Measurements from ENCODE around the gene MEIS2.

MEIS2 gene

GRCh38 chr15:37100109-37100965, at the start of gene MEIS2:
TSS of gene MEIS2 (minus strand) at chr15:37100549. CDS start at chr15:37099466, 1,083 bp downstream.
- peak; percentile 96 for DNase-seq (ENCODE audit: low read depth)

GRCh38 chr15:37149146-37149545, 48.8 kb upstream of the MEIS2 start:
- DNase-seq (ENCODE audit: low read depth): peak; percentile 12

- no peak for DNase-seq (ENCODE audit: low read depth)
Measured at GRCh38 chr15:37148714-37149113, 48.4 kb upstream of the MEIS2 start.

DNA sequence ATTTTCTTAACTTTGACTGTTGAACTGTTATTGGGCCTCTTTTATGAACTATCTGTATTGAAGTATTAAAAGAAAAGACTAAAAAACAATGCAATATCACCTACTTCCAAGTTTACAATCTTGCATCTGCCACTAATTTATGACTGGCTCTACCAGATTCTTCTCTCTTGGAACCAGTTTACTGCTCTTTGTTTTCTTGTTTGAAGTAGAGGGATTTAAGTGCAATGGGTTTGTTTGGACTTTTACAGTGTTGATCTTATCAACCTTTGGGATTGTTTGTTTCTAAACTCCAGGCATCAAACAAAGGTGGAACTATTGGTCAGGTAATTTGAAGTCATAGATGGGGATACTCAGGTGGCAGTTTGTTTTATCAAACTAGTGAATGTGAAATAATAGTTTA, 43.0 kb upstream of the MEIS2 start:
- no peak for DNase-seq (ENCODE audit: low read depth)

GRCh38 chr15:37142371-37142770, 42.0 kb upstream of the MEIS2 start:
- DNase-seq (ENCODE audit: low read depth): peak; percentile 13

DNA sequence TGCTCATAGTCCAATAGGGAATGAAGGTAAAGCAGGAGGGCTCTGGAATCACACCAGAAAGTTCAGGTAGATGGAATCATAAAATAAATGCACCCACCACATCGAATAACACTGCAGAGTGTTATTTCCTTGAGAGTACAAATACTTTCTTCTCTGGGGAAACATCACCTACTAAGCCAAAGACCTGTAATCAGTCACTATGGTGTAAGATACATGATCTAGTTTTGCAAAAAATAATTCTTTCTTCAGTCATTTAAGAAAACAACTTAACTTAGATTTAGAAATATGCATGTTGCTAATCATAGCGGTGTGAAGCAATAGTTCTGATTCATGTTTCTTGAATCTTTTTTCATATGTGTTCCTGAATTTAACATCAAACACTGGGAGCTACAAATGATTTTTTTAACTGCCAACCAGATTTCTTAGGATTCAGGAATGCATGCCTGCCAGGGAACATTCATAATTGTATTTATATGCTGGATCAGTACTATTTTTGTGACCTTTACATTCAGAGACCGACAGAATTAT, 40.2 kb upstream of the MEIS2 start:
- DNase-seq (ENCODE audit: low read depth): peak; percentile 86

DNA sequence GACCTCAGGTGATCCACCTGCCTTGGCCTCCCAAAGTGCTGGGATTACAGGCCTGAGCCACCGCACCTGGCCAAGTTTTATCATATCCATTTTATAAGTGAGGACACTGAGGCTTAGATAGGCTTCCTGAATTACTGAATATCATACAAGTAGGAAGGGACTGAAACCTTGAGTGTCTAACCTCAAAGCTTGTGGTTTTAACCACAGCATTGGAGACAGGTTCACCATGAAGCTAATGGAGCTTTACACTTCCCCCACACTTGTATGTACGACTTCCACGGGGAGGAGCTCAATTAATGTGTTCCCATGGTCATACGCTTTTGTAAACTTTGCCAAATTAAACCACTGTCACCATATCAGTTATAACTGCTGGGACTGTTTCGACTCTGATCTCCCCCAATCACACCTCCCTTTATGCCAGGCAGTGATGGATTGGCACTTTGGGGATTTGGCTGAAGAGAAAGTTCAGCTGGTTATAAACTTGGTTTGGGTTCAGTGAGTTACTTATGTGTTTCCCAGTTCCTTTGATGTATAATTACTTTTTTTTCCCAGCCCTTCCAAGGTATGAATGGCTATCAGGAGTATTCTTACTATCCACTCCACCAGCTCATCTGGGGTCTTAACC, 38.4 kb upstream of the MEIS2 start:
- no peak for DNase-seq (ENCODE audit: low read depth)

DNA sequence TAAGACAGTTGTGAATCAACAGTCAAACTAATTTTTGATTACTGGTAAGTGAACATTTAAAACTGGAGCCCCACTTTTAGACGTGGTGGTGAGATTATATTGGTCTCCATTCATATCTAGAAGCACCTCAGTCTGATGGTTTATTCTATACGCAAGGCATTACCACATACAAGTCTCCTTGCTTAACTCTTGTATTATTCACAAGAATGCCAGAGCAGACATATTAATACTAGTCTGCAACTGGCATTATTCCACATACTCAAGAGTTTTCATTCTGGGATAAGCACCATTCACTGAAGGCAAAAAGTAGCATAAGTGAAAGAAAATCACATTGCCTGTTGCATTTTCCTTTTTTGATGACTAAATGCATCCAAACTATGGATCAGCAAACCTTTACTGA, 36.9 kb upstream of the MEIS2 start:
- DNase-seq (ENCODE audit: low read depth): peak; percentile 89

GRCh38 chr15:37136666-37137065, 36.3 kb upstream of the MEIS2 start:
- DNase-seq (ENCODE audit: low read depth): peak; percentile 20

GRCh38 chr15:37135225-37135624, 34.9 kb upstream of the MEIS2 start:
- no peak for DNase-seq (ENCODE audit: low read depth)

GRCh38 chr15:37134699-37135131, 34.4 kb upstream of the MEIS2 start:
- DNase-seq (ENCODE audit: low read depth): peak; percentile 52

GRCh38 chr15:37134244-37134643, 33.9 kb upstream of the MEIS2 start:
- DNase-seq (ENCODE audit: low read depth): no peak

GRCh38 chr15:37133602-37134001, 33.3 kb upstream of the MEIS2 start:
- DNase-seq (ENCODE audit: low read depth): peak; percentile 45

- no peak for DNase-seq (ENCODE audit: low read depth)
Measured at GRCh38 chr15:37132826-37133417, 32.6 kb upstream of the MEIS2 start.

DNA sequence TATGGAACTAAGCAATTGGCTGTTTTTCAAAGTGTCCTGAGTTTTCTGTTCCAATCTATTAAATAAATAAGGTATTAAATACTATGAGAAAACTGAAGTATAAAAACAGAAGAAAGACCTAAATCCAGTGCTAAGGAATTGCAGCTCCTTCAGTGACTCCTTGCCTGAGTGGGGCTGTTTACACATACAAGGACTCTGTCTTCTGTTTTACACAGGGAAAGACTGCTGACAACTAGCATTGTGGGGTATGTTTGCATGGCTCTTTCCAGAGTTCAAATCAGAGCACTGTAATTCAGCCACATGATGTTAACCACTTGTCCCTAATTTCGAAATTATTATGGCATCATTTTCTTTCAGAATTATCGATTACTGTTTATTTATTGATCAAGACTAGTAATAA, 31.3 kb upstream of the MEIS2 start:
- DNase-seq (ENCODE audit: low read depth): no peak

DNA sequence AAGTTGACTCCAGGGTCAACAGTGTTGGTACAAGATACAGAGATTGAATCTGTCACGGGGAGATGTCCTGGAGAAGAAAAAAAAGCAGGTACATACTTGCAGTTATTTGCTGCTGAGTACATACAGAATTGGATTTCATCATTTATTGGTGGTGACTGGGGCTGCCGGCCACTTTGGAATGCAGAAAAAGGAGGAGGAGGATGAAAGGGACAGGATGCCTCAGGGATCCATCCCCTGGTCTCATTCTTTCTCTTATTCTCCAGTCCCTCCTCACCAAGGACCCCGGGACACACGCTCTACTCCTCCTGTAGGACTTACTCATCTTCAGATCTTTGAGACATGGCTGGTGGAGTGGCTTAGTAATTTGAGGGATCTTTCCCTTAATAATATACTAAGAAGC, 30.0 kb upstream of the MEIS2 start:
- DNase-seq (ENCODE audit: low read depth): no peak

GRCh38 chr15:37125143-37125542, 24.8 kb upstream of the MEIS2 start:
- no peak for DNase-seq (ENCODE audit: low read depth)

DNA sequence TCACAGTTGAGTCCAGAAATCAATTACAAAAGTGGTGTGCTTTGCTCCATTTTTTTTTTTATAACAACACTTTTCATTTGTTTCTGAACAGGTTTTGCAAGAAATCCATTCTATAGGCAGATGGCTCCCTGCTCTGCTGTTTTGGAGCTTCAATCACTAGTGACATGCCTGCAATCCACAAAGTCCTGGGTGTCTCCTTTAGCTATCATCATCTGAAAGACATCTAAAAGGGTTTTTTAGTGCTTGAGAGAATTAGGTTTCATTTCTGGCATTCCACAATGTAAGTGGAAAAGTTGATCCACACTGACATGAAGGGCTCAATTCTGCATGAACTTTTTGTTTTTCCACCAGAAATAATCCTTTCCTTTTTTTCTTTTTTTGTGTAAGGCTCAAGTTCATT, 24.0 kb upstream of the MEIS2 start:
- no peak for DNase-seq (ENCODE audit: low read depth)

- DNase-seq (ENCODE audit: low read depth): peak; percentile 49
Measured at GRCh38 chr15:37122703-37123102, 22.4 kb upstream of the MEIS2 start.

GRCh38 chr15:37121492-37121891, 21.1 kb upstream of the MEIS2 start:
- DNase-seq (ENCODE audit: low read depth): no peak

DNA sequence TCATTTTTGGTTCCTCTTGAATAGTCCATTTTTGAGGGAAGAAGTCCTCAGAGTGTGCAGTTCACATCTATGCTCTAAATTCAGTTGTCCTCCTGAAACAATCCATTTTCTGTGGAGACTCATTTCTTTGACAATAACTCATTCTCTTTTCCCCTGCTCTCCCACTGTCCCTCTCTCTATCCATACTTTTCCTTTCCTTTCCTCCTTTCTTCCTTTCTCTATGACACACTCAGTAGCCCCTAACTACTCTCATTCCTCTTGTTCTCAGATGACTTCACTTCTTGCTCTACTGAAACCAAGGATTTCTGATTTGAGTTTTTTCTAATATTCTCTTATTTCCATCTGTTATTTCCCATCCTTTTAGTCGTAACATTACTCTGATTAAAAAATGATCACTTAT, 16.7 kb upstream of the MEIS2 start:
- no peak for DNase-seq (ENCODE audit: low read depth)

GRCh38 chr15:37115538-37115937, 15.2 kb upstream of the MEIS2 start:
- no peak for DNase-seq (ENCODE audit: low read depth)

All from amniotic epithelial cell (primary cell).